ENCODE results near the gene CHAMP1. TPM values are rescaled to one million over a fixed set of nuclear protein-coding genes. Genes with fewer than 3 reads are reported as not detected.

The CHAMP1 gene, protein sequence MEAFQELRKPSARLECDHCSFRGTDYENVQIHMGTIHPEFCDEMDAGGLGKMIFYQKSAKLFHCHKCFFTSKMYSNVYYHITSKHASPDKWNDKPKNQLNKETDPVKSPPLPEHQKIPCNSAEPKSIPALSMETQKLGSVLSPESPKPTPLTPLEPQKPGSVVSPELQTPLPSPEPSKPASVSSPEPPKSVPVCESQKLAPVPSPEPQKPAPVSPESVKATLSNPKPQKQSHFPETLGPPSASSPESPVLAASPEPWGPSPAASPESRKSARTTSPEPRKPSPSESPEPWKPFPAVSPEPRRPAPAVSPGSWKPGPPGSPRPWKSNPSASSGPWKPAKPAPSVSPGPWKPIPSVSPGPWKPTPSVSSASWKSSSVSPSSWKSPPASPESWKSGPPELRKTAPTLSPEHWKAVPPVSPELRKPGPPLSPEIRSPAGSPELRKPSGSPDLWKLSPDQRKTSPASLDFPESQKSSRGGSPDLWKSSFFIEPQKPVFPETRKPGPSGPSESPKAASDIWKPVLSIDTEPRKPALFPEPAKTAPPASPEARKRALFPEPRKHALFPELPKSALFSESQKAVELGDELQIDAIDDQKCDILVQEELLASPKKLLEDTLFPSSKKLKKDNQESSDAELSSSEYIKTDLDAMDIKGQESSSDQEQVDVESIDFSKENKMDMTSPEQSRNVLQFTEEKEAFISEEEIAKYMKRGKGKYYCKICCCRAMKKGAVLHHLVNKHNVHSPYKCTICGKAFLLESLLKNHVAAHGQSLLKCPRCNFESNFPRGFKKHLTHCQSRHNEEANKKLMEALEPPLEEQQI
- 7.5 and 8.7 TPM in 2 replicates for total RNA-seq

DNA sequence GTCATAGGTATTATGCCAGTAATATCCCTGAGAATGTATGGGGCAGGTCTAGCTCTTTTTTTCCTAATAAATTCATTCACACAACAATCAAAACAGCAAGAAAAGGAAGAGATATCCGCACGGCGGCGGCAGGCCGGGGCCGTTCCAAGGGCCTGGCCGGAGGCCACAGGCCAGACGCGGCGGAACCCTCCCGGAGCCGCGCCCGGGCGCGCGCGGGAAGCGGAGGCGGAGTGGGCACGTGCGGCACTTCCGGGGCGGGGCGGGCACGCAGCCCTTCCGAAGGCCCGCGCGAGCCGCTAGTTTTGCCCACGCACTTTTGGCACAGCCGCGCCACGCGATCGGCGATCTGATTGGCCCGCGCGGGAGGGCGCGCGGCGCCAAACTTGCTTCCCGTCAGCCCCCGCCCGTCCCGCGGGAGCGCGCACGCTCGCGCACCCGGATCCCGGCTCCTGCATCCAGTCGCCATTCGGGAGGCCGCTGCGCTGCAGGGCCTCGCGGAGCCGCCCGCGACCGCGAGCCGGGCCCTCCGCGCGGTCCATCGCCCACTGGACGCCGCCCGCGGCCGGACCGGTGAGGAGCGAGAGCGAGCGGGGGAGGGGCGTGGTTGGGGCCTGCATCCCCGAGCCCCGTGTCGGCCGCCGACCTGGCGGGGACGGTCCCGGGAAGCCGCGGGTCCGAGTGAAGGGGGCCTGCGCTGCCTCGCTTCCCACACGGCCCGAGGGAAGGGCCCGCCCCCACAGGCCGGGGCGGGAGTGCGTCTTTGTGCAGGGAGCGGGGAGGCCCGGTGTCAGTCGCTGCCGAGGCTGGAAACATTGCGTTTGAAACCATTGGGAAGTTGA is at the start of gene CHAMP1:
Gene CHAMP1, plus strand, starts transcription at position 430 of the 839 bp plus-strand sequence. CDS start 9,340 bp downstream, outside the sequence.

DNA sequence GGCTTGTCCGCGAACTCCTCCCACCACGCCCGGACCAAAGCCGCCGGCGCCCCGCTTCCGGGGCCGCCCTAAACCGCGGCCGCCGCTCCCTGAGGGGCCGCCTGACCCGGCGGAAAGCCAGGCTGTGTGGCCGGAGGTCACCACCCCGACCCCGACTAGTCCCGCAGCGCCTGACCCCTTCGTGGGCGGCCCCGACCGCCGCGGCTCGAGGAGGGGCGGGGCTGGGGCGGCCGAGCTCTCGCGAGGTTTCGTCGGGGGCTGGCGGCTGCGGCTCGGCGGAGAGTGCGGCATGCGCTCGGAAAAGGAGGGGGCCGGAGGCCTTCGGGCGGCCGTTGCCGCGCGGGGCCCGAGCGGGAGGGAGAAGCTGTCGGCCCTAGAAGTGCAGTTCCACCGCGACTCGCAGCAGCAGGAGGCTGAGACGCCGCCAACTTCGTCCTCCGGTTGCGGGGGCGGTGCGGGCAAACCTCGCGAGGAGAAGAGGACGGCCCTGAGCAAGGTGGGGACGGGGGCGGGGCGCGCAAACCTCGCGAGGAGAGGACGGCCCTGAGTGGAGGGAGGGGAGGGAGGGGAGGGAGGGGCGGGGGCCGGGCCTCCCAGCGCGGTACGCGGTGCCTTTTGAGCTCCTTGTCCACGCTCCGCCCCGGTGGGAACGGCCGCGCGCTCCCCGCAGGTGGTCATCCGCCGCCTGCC is 32.8 kb upstream of the CHAMP1 start, which contains the start of gene UPF3A:
Gene UPF3A, plus strand, starts transcription at position 251 of the 690 bp plus-strand sequence. Its CDS starts 39 bp downstream, at position 290.

Other genes with a start within 250 kb of the CHAMP1 start
- 3.9 and 6.0 TPM in 2 replicates for gene RASA3, start 181.9 kb upstream of the CHAMP1 start, total RNA-seq
- not detected in 2 replicates for gene CFAP97D2, start 135.2 kb upstream of the CHAMP1 start, total RNA-seq
- 35.9 and 41.1 TPM in 2 replicates for gene CDC16, start 79.6 kb upstream of the CHAMP1 start, total RNA-seq
- 7.5 and 13.2 TPM in 2 replicates for gene UPF3A, start 32.9 kb upstream of the CHAMP1 start, total RNA-seq